ACC112 (cell line): ENCODE measurements around the gene NHSL1.

ENCODE experiments used
- H2AFZ ChIP-seq: fragments of 200-600 bp; sonication (generic); one replicate; pipeline ENCODE4 v1.6.0; 2017; ENCODE audit warnings: antibody characterized with exemption, low read length; ENCODE audit not compliant: unreplicated experiment
- H3K27ac ChIP-seq: fragments of 200-600 bp; sonication (generic); 2 replicates; pipeline ENCODE4 v1.5.1; 2014; ENCODE audit warnings: low read depth, mild to moderate bottlenecking, antibody characterized with exemption, low read length, moderate library complexity
- H3K27me3 ChIP-seq: fragments of 200-600 bp; sonication (generic); 2 replicates; pipeline ENCODE4 v1.6.1; 2014; ENCODE audit warnings: mild to moderate bottlenecking, antibody characterized with exemption, low read length, moderate library complexity, mixed read lengths; ENCODE audit not compliant: insufficient read depth
- H3K36me3 ChIP-seq: fragments of 200-600 bp; sonication (generic); 2 replicates; pipeline ENCODE4 v1.6.1; 2016; ENCODE audit warnings: mild to moderate bottlenecking, antibody characterized with exemption, low read length, moderate library complexity, mixed read lengths; ENCODE audit not compliant: insufficient read depth
- H3K4me1 ChIP-seq: fragments of 200-600 bp; sonication (generic); one replicate; pipeline ENCODE4 v1.6.1; 2016; ENCODE audit warnings: low read length, mixed read lengths; ENCODE audit not compliant: insufficient read depth, unreplicated experiment, control insufficient read depth
- H3K4me3 ChIP-seq: fragments of 200-600 bp; sonication (generic); 2 replicates; pipeline ENCODE4 v1.5.1; 2014; ENCODE audit warnings: mild to moderate bottlenecking, low read depth, low read length
- H3K79me2 ChIP-seq: fragments of 200-600 bp; sonication (generic); one replicate; pipeline ENCODE4 v1.6.0; 2016; ENCODE audit warnings: low read length; ENCODE audit not compliant: control insufficient read depth, unreplicated experiment, insufficient read depth

NHSL1 gene

GRCh38 chr6:138523347-138524210 lies 24.3 kb upstream of the NHSL1 start:
- Histone ChIP-seq H3K79me2 (peaks cover 17% of the 10 kb centered on the region), H3K4me1 (peaks cover 10% of the 10 kb centered on the region), H3K27me3 (no peaks in the 10 kb centered on the region), H3K4me3 (no peak overlapping the region), H2AFZ (no peak overlapping the region), H3K36me3 (no peaks in the 10 kb centered on the region), H3K27ac (no peak overlapping the region)

- H3K36me3 ChIP-seq, result no peaks in the 10 kb centered on the region
- H3K27ac ChIP-seq, result no peak overlapping the region
- peaks cover 9% of the 10 kb centered on the region for H3K4me1 ChIP-seq
- H3K27me3 ChIP-seq, result no peaks in the 10 kb centered on the region
- H3K4me3 ChIP-seq, result no peak overlapping the region
- H2AFZ ChIP-seq, result no peak overlapping the region
- peaks cover 15% of the 10 kb centered on the region for H3K79me2 ChIP-seq
These were observed 23.3 kb upstream of the NHSL1 start for GRCh38 chr6:138522611-138523010.

DNA sequence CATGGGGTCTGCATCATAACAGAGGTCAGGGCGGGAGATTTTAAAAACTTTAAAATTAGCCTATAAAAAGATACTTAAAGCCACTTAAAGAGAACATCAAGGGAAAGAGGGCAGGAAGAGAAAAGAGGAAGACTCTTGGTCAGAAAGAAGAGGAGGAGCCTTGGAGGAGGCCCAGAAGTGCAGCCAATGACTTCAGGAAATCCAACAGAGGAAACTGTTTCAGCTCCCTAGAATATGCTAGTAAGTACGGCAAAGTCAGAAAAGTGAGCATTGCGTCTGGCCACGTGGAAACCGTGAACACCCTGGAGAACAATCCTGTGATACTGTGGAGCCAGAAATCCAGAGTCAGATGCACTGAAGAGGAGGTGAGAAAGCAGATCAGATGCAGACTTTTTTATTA lies 22.5 kb upstream of the NHSL1 start:
- Histone ChIP-seq H3K4me1 (peaks cover 1% of the 10 kb centered on the region), H3K36me3 (no peaks in the 10 kb centered on the region), H3K4me3 (no peak overlapping the region), H2AFZ (no peak overlapping the region), H3K79me2 (peaks cover 11% of the 10 kb centered on the region), H3K27ac (no peak overlapping the region), H3K27me3 (no peaks in the 10 kb centered on the region)

DNA sequence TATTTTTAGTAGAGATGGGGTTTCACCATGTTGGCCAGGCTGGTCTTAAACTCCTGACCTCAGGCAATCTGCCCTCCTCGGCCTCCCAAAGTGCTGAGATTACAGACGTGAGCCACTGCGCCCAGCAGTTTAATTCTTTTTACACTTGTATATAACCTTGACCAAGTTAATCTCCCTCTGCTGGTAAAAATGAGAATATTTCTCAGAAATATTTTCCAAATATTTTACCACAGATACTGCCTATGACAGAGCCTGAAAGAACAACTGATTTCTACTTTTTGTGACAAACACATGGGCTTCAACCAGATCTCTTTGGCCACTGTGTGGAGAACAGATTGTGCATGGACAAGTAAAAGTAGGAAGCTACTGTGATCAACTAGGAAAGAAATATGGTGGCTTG lies 21.2 kb upstream of the NHSL1 start:
- Histone ChIP-seq H3K36me3 (no peaks in the 10 kb centered on the region), H2AFZ (no peak overlapping the region), H3K4me1 (no peaks in the 10 kb centered on the region)

GRCh38 chr6:138518054-138518453 lies 18.8 kb upstream of the NHSL1 start:
- Histone ChIP-seq H2AFZ (no peak overlapping the region), H3K27ac (no peak overlapping the region), H3K79me2 (peaks cover 21% of the 10 kb centered on the region), H3K36me3 (no peaks in the 10 kb centered on the region), H3K4me3 (no peak overlapping the region), H3K27me3 (no peaks in the 10 kb centered on the region), H3K4me1 (no peaks in the 10 kb centered on the region)

More for the DNA sequence above, 21.2 kb upstream of the NHSL1 start:
- Histone ChIP-seq H3K27ac (no peak overlapping the region), H3K4me3 (no peak overlapping the region), H3K27me3 (no peaks in the 10 kb centered on the region), H3K79me2 (peaks cover 13% of the 10 kb centered on the region)

DNA sequence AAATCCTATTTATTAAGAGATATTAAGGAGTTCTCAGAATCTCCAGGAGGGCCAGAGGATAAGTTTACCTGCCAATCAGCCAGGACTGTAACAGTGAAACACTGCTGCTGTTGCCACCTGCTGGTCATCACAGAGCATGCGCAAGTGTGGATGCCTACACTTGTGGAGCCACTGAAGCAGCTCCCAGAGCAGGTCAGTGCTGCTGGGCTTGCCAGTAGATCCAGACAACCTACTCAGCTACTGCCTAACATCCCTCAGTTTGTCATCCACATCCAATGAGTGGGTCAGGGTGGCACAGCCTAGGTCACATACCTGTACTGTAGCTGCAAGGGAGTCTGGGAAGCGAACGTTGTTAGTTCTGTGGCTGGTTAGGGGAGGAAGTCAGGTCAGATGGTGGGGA lies 18.3 kb upstream of the NHSL1 start:
- H3K79me2 ChIP-seq, result peaks cover 21% of the 10 kb centered on the region
- H3K27ac ChIP-seq, result no peak overlapping the region
- no peak overlapping the region for H3K4me3 ChIP-seq
- H3K27me3 ChIP-seq, result no peaks in the 10 kb centered on the region
- no peaks in the 10 kb centered on the region for H3K36me3 ChIP-seq
- no peak overlapping the region for H2AFZ ChIP-seq
- H3K4me1 ChIP-seq, result no peaks in the 10 kb centered on the region

DNA sequence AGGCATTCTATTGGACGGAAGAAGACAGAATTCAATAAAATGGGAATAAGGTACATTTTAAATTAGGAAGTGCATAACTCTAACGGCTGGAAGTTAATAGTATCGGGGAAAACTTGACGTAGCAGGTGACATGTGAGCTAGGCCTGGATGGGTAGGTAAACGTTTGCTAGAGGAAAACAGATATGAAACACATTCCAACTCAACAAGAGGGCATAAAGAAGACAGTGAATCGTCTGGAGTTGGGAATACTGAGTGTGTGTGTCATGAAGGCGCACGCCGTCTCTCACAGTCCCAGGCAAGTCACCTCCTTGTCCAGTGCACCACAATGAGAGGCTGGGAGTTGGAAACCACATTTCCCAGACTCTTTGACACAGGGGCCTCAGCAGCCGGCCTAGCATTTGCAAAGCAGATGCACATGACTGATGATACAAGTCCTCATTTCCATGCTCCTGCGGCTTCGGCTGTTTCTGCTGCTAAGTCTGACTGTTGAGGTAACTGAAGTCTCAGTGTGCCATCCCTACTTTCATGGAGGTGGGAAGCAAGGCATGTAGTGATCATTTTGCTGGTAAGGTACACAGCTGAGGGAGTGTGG lies 16.5 kb upstream of the NHSL1 start:
- H3K4me1 ChIP-seq, result no peaks in the 10 kb centered on the region
- H3K4me3 ChIP-seq, result no peak overlapping the region
- H3K27ac ChIP-seq, result no peak overlapping the region
- no peaks in the 10 kb centered on the region for H3K27me3 ChIP-seq
- H3K79me2 ChIP-seq, result peaks cover 12% of the 10 kb centered on the region
- no peaks in the 10 kb centered on the region for H3K36me3 ChIP-seq
- H2AFZ ChIP-seq, result no peak overlapping the region

DNA sequence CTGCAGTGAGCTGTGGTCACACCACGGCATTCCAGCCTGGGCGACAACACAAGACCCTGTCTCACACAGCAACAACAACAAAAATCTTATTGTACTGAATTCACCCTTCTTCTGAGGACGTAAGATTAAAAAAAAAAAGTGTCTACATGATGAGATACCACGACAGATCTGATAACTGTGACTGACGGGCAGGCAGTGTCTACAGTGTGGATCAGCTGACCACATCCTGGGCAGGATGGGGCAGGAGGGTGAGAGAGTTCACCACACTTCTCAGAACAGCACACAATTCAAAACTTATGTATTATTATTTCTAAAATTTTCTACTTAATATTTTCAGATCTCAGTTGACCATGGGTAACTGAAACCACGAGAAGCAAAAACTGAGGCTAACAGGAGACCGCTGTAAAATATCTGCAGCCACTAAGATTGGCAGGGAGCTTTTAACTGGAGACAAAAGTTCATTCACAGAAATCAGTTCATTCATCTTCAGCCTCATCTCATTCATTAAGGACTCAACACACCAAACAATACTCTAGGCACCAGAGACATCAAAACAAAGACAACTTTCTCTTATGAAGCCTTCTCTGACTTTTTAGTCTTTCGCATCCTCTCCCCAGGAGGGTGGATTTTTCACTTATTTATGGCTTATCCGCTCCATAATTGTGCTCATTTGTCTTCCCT lies 15.7 kb upstream of the NHSL1 start:
- no peak overlapping the region for H2AFZ ChIP-seq
- H3K79me2 ChIP-seq, result peaks cover 10% of the 10 kb centered on the region
- no peaks in the 10 kb centered on the region for H3K27me3 ChIP-seq
- H3K4me1 ChIP-seq, result no peaks in the 10 kb centered on the region
- no peak overlapping the region for H3K27ac ChIP-seq
- no peak overlapping the region for H3K4me3 ChIP-seq
- H3K36me3 ChIP-seq, result no peaks in the 10 kb centered on the region

DNA sequence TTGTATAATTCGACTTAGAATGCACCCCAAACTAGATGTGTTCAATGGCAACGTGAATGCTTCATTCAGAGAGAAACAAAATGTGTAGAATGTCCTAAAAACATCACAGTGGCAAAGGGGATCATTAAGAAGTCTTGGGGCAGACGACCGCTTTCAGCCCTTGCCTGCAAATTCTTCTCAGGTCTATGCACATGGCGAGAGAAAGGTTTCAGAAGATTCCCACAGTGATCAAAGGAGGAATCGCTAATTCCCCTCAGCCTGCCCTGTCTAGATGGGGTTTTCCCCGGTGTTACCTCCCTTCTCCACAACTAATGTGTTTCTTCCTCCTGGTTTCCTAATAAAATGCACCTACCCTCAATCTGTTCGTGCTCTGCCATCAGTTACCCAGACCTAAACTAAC lies 13.3 kb upstream of the NHSL1 start:
- Histone ChIP-seq H3K36me3 (no peaks in the 10 kb centered on the region), H3K79me2 (peaks cover 17% of the 10 kb centered on the region), H3K27ac (no peak overlapping the region), H2AFZ (no peak overlapping the region), H3K4me3 (no peak overlapping the region), H3K27me3 (no peaks in the 10 kb centered on the region), H3K4me1 (no peaks in the 10 kb centered on the region)

GRCh38 chr6:138510093-138510492 lies 10.8 kb upstream of the NHSL1 start:
- Histone ChIP-seq H3K36me3 (no peaks in the 10 kb centered on the region), H3K27me3 (no peaks in the 10 kb centered on the region), H3K79me2 (peaks cover 19% of the 10 kb centered on the region), H3K27ac (no peak overlapping the region), H2AFZ (no peak overlapping the region), H3K4me1 (no peaks in the 10 kb centered on the region), H3K4me3 (no peak overlapping the region)
